Prostate gland (tissue), 2 donors: ENCODE results near the gene CCDC175. TPM values are rescaled to one million over a fixed set of nuclear protein-coding genes. Genes with fewer than 3 reads are reported as not detected.

Experiments used
- DNase-seq: peaks from one replicate; pipeline ENCODE4 v3.0.0-alpha.2; 2019; ENCODE audit warnings: low spot score
- H3K27ac ChIP-seq, 2 donors: fragments of 200-600 bp; sonication (generic); 2 replicates each; pipeline ENCODE4 v1.5.1; 2017 to 2019
- H3K27me3 ChIP-seq: fragments of 200-600 bp; sonication (generic); replicated peaks from 2 replicates; pipeline ENCODE4 v1.5.1; 2019; ENCODE audit not compliant: insufficient read depth
- H3K36me3 ChIP-seq, 2 donors: fragments of 200-600 bp; sonication (generic); 1 replicate in 1 of 2; 2 replicates in 1 of 2; pipeline versions ENCODE4 v1.5.1 to v1.8.1; 2017 to 2019
- H3K4me1 ChIP-seq: fragments of 200-600 bp; sonication (generic); replicated peaks from 2 replicates; pipeline ENCODE4 v1.5.1; 2019
- H3K4me3 ChIP-seq, 2 donors: fragments of 200-600 bp; sonication (generic); 2 replicates each; pipeline ENCODE4 v1.5.1; 2017 to 2019
- H3K9me3 ChIP-seq: fragments of 200-600 bp; sonication (generic); 2 replicates; pipeline ENCODE4 v1.5.1; 2017
- POLR2A ChIP-seq: fragments of 450-650 bp; IDR thresholded peaks from one replicate; pipeline ENCODE4 v1.6.1; 2016; ENCODE audit warnings: antibody characterized with exemption, mild to moderate bottlenecking
- POLR2AphosphoS5 ChIP-seq: sonication (generic); formaldehyde crosslinking; IDR thresholded peaks from one replicate; pipeline ENCODE4 v1.6.1; 2017; ENCODE audit warnings: antibody characterized with exemption
- WGBS: methylation state at CpG from one replicate; pipeline ENCODE4 v1.1.5; 2018; 5-methylcytosine and 5-hydroxymethylcytosine counted together
- intact Hi-C: fragments of 100-400 bp; cut with DNase I; formaldehyde crosslinking; loops from one replicate; pipeline ENCODE4 v1.14.2; 2022
- total RNA-seq, 2 donors: library from RNA; depleted of rRNA; stranded (reverse); fragments of >200 nt; gene quantifications; one replicate each; pipeline ENCODE4 v1.1.0, GENCODE V29; 2016
- TF ChIP-seq, protein P1 (sequence below), 4 experiments: fragments of 200-600 bp in 2 of 4; fragments of 450-650 bp in 2 of 4; sonication (generic) in 2 of 4; IDR thresholded peaks; 1 replicate in 3 of 4; 2 replicates in 1 of 4; pipeline ENCODE4 v1.5.1; 2016 to 2019; ENCODE audit warnings: antibody characterized with exemption in 4 of 4, mild to moderate bottlenecking in 2 of 4, moderate library complexity in 2 of 4

The CCDC175 gene
- total RNA-seq, 2 donors from 2014 or later, result not detected

DNA sequence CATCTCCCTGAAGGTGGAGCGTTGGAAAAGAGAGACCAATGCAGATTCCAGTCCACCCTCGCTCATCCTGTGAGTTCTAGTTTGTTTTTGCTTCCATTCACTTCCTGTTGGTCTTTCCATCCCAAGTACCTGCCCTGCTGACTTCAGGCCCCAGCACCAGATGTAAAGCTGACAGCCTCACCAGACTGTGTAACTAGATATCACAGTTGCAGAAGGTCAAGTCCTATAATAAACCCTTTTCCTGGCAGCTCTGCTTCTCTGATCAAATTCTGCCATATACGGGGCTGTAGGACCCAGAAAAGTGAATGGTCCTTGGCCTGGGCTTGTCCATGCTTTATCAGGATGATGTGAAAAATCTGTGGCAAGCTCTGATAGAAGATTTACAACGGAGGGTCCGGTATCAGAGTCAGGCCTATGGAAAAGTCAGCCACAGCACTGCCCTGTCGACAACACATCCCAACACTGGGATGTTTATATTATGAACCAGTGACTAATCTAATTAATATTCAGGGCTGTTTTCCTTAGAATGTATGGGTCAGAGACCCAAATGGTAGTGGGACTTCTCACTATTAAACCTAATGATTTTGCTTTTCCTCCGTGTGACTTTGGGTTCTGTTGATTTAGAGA is 42.1 kb downstream of the CCDC175 start:
- Histone ChIP-seq H3K9me3 (no peaks in the 10 kb centered on the region), H3K36me3 (no peaks in the 10 kb centered on the region), H3K27ac (no peak overlapping the region), H3K4me3 (no peak overlapping the region), H3K27me3 (no peaks in the 10 kb centered on the region), H3K4me1 (no peaks in the 10 kb centered on the region)
- 73% methylated on average over 7 of the region's 7 CpGs for WGBS
- DNase-seq, result no peak
- intact Hi-C loops, result no loop called here
- TF ChIP-seq POLR2A (no peak), POLR2AphosphoS5 (no peak)
- TF ChIP-seq, protein P1, sequence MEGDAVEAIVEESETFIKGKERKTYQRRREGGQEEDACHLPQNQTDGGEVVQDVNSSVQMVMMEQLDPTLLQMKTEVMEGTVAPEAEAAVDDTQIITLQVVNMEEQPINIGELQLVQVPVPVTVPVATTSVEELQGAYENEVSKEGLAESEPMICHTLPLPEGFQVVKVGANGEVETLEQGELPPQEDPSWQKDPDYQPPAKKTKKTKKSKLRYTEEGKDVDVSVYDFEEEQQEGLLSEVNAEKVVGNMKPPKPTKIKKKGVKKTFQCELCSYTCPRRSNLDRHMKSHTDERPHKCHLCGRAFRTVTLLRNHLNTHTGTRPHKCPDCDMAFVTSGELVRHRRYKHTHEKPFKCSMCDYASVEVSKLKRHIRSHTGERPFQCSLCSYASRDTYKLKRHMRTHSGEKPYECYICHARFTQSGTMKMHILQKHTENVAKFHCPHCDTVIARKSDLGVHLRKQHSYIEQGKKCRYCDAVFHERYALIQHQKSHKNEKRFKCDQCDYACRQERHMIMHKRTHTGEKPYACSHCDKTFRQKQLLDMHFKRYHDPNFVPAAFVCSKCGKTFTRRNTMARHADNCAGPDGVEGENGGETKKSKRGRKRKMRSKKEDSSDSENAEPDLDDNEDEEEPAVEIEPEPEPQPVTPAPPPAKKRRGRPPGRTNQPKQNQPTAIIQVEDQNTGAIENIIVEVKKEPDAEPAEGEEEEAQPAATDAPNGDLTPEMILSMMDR (IDR thresholded peaks at IDR 0.05), result no peak

DNA sequence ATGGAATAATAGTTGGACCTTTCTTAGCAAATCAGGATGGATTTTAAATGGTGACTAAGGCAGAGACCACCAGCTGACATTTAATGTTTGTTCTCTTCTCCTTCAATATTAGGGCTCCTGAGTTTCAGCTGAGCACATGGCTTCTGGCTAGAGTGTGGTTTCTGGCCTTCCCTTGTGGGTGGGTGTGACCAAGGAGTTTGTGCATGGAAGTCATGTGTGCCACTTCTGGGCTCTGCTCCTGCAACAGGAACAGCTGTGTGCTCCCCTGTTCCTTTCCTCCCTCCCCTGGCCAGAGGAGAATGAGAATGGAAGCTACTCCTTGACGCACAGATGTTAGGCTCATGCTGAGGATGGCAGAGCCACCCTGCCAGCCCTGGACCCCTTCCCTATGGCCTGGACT is 44.2 kb downstream of the CCDC175 start:
- 93% methylated on average over 1 of the region's 1 CpG for WGBS
- intact Hi-C loops, result no loop called here
- no peak for DNase-seq
- H3K4me1 ChIP-seq, result no peaks in the 10 kb centered on the region
- H3K27me3 ChIP-seq, result no peaks in the 10 kb centered on the region
- no peak overlapping the region for H3K4me3 ChIP-seq
- TF ChIP-seq POLR2AphosphoS5 (no peak), POLR2A (no peak)
- H3K36me3 ChIP-seq, result no peaks in the 10 kb centered on the region
- H3K27ac ChIP-seq, result no peak overlapping the region
- no peaks in the 10 kb centered on the region for H3K9me3 ChIP-seq

DNA sequence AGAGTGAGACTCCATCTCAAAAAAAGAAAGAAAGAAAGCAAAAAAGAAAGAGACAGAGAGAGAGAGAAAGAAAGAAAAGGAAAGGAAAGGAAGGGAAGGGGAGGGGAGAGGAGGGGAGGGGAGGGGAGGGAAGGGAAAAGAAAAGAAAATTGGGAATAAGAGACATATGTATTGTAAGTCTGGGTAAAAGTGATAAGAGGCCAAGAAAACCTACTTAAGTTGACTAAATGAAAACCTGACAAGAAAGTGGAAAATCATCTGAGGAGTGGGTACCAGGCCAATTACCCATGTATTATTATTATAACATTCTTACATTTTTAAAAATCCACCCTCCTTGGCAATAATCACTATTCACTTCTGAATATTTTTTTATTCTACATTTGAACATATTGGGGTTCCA is 46.3 kb downstream of the CCDC175 start:
- TF ChIP-seq, protein P1 (IDR thresholded peaks at IDR 0.05), result no peak
- TF ChIP-seq POLR2AphosphoS5 (no peak), POLR2A (no peak)
- H3K27ac ChIP-seq, result no peak overlapping the region
- no peak overlapping the region for H3K4me3 ChIP-seq
- no peaks in the 10 kb centered on the region for H3K36me3 ChIP-seq
- H3K9me3 ChIP-seq, result no peaks in the 10 kb centered on the region
- H3K4me1 ChIP-seq, result no peaks in the 10 kb centered on the region
- intact Hi-C loops, result no loop called here
- no peaks in the 10 kb centered on the region for H3K27me3 ChIP-seq
- DNase-seq, result no peak

DNA sequence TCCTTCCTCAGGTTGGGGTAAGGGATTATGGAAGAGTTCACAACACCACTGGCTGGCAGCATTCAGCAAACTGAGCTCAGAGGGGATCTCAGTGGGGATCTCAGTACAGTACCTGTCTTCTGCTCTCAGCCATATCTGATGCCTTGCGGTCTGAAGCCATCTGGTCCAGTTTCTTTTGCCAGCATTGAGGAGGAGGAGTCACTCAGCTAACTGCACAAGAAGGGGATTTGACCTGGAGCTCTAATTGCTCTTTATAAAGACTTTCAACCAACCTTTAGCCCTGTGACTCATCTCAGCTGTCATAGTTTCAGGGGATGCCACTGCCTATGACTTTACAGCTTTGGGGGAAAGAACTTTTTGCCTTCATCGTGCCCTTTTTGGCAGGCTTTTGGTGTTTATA is 47.4 kb downstream of the CCDC175 start:
- TF ChIP-seq POLR2AphosphoS5 (no peak), POLR2A (no peak)
- TF ChIP-seq, protein P1 (IDR thresholded peaks at IDR 0.05), result no peak
- Histone ChIP-seq H3K4me3 (no peak overlapping the region), H3K36me3 (no peaks in the 10 kb centered on the region), H3K27me3 (no peaks in the 10 kb centered on the region), H3K27ac (no peak overlapping the region), H3K9me3 (no peaks in the 10 kb centered on the region), H3K4me1 (no peaks in the 10 kb centered on the region)
- DNase-seq, result no peak
- intact Hi-C loops, result no loop called here
- 45% methylated on average over 2 of the region's 2 CpGs for WGBS

DNA sequence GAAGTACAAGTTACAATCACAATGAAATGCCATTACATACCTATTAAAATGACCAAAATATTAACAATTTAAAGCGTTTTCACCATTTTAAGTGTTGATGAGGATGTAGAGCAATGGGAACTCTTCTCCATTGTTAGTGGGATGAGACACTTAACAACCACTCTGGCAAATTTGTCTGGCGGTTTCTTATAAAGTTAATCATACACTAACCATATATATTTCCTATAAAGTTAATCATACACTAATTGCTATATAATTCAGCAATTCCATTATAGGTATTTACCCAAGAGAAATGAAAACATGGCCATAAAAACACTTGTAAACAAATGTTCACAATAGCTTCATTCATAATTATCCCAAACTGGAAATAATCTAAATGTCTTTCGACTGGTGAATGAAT is 56.4 kb downstream of the CCDC175 start:
- intact Hi-C loops, result no loop called here
- no peak for DNase-seq
- Histone ChIP-seq H3K4me3 (no peak overlapping the region), H3K36me3 (no peaks in the 10 kb centered on the region), H3K27ac (no peak overlapping the region), H3K9me3 (no peaks in the 10 kb centered on the region), H3K27me3 (no peaks in the 10 kb centered on the region), H3K4me1 (no peaks in the 10 kb centered on the region)
- no peak for TF ChIP-seq POLR2A
- TF ChIP-seq POLR2AphosphoS5, result no peak
- TF ChIP-seq, protein P1 (IDR thresholded peaks at IDR 0.05), result no peak
- 59% methylated on average over 3 of the region's 3 CpGs for WGBS
